ENCODE data around the gene BIRC2.

BIRC2 gene

GRCh38 chr11:102375720-102376399 lies 28.8 kb downstream of the BIRC2 start:
- DNase-seq (ENCODE audit: low spot score): no peak

DNA sequence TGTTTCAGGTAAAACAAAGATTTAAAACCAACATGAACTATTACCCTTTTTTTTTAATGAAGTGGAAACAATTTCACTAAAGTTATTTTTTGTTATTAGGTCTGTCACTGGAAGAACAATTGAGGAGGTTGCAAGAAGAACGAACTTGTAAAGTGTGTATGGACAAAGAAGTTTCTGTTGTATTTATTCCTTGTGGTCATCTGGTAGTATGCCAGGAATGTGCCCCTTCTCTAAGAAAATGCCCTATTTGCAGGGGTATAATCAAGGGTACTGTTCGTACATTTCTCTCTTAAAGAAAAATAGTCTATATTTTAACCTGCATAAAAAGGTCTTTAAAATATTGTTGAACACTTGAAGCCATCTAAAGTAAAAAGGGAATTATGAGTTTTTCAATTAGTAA lies 30.9 kb downstream of the BIRC2 start:
- no peak for DNase-seq (ENCODE audit: low spot score)

- DNase-seq (ENCODE audit: low spot score): no peak
Observed at GRCh38 chr11:102378818-102379217, 31.8 kb downstream of the BIRC2 start.

DNA sequence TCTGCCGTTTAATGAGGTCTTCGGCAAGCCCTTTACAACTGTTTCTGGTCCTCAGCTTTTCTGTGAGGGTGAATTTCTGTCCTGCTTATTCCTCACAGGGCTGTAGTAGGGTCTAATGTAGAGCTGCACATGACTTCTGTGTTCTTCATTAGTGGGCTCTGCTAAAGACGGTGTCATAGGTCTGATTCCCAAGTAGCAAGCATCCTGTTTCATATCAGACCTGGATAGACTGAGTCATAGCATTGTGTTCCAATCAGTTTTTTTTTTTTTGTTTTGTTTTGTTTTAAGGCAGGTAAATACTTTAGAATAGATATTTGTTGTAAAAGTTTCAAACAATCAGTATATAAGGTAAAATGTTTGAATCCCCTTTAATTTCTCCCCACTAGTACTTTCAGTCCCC lies 35.4 kb downstream of the BIRC2 start:
- no peak for DNase-seq (ENCODE audit: low spot score)

GRCh38 chr11:102383839-102384238 lies 36.8 kb downstream of the BIRC2 start:
- DNase-seq (ENCODE audit: low spot score): no peak

GRCh38 chr11:102384419-102385079 lies 37.5 kb downstream of the BIRC2 start:
- DNase-seq (ENCODE audit: low spot score): no peak

- DNase-seq (ENCODE audit: low spot score): no peak
Observed at GRCh38 chr11:102385085-102386007, 38.3 kb downstream of the BIRC2 start.

DNA sequence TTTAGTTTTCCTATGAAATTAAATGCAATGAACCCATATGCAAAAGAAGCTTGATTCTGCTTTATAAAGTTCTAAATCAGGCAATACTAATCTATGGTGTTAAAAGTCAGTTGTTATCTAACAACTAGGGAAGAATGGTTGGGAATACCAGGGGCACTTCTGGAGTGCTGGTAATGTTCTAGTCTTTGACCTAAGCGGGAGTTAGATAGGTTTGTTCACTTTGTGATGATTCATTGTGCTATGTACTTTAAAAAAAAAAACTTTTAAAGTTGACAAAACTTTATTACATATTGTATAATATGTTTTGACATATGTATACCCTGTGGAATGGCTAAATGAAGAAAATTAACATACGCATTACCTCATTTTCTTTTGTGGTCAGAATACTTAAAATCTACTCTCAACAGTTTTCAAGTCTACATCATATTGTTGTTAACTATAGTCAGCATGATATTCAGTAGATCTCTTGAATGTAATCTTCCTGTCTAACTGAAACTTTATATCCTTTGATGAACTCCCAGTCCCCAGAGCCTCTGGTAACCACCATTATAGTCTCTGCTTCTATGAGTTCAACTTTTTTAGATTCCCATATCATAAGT lies 39.2 kb downstream of the BIRC2 start:
- DNase-seq (ENCODE audit: low spot score): no peak

DNA sequence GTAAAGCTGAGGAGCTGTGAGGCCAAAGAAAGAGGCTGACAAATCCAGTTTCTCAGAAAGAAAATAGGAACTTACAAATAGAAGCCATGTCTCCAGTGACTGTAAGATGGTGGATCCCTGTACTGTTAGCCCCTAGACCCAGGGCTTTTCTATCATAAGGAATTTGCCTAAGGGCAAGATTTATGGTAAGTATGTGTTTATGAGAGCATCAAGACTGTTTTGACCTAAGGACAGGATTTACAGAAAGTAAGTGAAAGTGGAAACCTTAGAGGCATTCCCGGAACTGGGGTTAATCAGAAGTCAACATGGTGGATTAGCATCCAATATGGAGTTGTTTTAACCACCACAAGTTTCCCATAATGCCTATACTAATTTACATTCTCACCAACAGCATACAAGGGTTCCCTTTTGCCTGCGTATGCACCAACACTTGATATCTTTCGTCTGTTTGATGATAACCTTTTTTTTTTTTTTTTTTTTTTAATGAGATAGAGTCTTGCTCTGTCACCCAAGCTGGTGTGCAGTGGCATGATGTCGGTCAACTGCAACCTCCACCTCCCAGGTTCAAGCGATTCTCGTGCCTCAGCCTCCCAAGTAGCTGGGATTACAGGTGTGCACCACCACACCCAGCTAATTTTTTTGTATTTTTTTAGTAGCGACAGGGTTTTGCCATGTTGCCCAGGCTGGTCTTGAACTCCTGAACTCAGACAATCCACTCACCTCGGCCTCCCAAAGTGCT lies 40.2 kb downstream of the BIRC2 start:
- no peak for DNase-seq (ENCODE audit: low spot score)

DNA sequence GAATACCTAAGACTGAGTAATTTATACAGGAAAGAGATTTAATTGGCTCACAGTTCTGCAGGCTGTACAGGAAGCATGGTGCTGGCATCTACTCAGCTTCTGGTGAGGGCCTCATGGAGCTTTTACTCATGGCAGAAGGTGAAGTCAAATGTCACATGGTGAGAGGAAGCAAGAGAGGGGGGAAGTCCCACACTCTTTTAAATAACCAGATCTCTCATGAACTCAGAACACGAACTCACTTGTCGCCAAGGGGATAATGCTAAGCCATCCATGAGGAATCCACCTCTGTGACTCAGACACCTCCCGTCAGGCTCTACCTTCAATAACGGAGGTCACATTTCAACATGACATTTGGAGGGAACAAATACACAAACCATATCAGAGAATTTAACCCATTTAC lies 42.2 kb downstream of the BIRC2 start:
- no peak for DNase-seq (ENCODE audit: low spot score)

GRCh38 chr11:102390667-102391465 lies 43.9 kb downstream of the BIRC2 start:
- no peak for DNase-seq (ENCODE audit: low spot score)

DNA sequence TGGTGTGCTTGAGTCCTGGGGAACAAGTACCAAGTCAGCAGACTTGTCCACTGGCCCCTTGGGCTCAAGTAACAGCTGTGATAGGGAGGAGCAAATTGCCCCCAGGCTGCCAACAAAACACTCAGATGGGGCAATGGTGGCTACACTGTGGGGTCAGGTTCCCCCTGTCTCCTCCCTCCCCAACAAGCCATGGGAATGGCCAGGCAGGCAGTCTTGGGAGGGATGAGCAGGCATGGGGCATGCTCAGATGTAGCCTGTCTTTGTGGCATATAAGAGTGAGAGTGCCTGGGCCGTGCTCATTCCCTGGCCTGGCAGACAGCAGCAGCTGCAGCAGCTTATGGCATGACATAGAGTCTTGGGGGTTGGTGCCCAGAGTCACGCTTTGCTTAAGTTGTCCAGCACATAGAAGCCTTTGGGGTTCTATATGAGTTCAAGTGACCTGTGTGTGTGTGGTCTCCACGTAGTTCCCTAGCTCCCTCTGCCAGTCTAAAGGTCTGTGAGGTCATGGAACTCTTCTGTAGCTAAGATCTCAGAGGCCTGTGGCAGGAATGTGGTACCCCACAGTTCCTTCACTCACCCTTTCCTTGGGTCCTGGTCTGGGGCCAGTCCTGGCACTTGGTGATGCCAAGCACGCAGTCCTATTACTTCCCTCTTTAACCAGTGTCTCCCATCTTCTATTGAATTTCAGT lies 44.7 kb downstream of the BIRC2 start:
- DNase-seq (ENCODE audit: low spot score): no peak

- no peak for DNase-seq (ENCODE audit: low spot score)
Observed at GRCh38 chr11:102393272-102393730, 46.3 kb downstream of the BIRC2 start.

GRCh38 chr11:102395720-102396393 lies 48.8 kb downstream of the BIRC2 start:
- no peak for DNase-seq (ENCODE audit: low spot score)

DNA sequence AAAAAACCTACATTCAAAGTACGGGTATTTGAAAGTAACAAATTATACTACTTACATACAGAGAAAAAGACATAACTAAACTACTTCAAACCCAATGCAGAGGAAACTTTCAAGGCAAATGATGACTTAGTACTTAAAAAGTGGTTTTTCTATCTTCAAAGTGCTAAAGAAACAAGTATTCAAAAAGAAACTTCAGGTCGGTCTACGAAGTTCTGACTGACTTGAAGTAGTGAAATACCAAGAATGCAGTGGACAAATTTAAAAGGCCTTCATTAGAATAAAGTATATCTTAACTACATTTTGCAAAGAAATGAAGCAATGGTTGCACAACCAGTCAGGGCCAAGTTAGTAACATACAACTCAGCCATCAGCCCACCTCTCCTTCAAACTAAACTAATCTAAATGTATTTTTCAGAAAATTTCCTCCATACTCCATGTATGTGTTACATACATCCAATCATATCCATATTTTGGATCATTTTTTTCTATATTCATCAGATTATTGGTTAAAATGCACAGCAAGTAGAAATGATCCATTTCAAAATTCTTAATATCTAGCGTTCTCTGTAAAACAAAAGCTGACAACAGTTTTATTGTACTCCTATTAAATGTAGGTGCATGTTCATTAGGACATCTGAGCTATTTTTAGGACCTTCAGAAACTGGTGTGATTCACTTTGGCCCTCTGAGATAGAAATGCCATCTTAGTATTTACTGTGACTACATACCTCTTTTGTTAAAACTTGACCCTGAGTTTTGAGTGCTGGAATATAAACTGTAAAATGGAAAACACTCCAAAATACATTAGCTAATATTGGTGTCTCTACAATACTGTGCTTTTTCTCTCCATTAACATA lies 49.9 kb downstream of the BIRC2 start:
- DNase-seq (ENCODE audit: low spot score): no peak

DNA sequence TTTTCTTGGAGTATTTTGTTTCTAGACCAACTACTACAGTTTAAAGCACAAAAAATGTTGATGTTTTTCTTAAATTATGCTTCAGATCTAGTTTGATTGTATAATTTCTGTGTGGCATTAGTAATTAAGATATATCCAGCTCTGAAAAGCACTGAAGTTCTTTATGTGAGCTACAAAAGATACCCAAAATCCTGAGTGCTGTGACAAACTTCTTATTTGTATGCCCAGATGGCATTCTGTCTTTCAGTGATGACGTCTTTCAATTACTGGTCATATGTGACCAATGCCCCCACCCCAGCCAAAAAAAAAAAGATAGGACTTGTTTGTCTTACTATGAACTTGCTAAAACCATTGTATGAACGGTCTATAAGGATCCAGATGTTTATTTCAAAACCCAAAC lies 51.3 kb downstream of the BIRC2 start:
- DNase-seq (ENCODE audit: low spot score): no peak

DNA sequence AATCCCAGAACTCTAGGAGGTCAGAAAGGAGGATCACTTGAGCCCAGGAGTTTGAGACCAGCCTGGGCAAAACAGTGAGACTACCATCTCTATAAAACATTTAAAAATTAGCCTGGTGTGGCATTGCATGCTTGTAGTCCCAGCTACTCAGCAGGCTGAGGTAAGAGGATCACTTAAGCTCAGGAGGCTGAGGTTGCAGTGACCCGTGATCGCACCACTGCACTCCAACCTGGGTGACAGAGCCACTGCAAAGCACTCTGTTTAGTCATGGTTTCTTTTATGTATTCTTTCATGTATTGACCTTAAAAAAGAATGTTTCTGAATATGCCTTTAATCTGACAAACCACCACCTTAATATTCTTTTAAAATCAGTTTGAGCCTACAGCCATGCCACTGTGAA lies 52.2 kb downstream of the BIRC2 start:
- no peak for DNase-seq (ENCODE audit: low spot score)

GRCh38 chr11:102400603-102401002 lies 53.6 kb downstream of the BIRC2 start:
- DNase-seq (ENCODE audit: low spot score): no peak

- DNase-seq (ENCODE audit: low spot score): no peak
Observed at GRCh38 chr11:102401905-102402304, 54.9 kb downstream of the BIRC2 start.

All from left forelimb (tissue), 1 donor.